Mucosa of rectum (tissue), 2 donors: ENCODE results near the gene NCBP2.
A peak's percentile ranks its signal among the peaks of the same experiment; 100 is the strongest.

Source experiments
- H3K27ac ChIP-seq, 2 donors: one replicate each; pipeline ENCODE4 v1.7.0; 2013; ENCODE audit warnings: inconsistent platforms in 2 of 2, low read depth in 2 of 2, low read length in 2 of 2
- H3K27me3 ChIP-seq, 2 donors: one replicate each; pipeline ENCODE4 v1.7.0; 2013; ENCODE audit warnings: low read length in 2 of 2; ENCODE audit not compliant: control insufficient read depth in 2 of 2, insufficient read depth in 2 of 2
- H3K36me3 ChIP-seq, 2 donors: one replicate each; pipeline ENCODE4 v1.7.0; 2013; ENCODE audit warnings: low read length in 2 of 2; ENCODE audit not compliant: control insufficient read depth in 2 of 2, insufficient read depth in 2 of 2
- H3K4me1 ChIP-seq, 2 donors: one replicate each; pipeline ENCODE4 v1.7.0; 2013; ENCODE audit warnings: low read length in 2 of 2, mild to moderate bottlenecking in 1 of 2; ENCODE audit not compliant: control insufficient read depth in 2 of 2, insufficient read depth in 2 of 2
- H3K4me3 ChIP-seq, 2 donors: one replicate each; pipeline ENCODE4 v1.7.0; 2013; ENCODE audit warnings: low read length in 2 of 2
- H3K9ac ChIP-seq, 2 donors: one replicate each; pipeline ENCODE4 v1.7.0; 2013; ENCODE audit warnings: low read length in 2 of 2, low read depth in 1 of 2, mild to moderate bottlenecking in 1 of 2
- H3K9me3 ChIP-seq, 2 donors: one replicate each; pipeline ENCODE4 v1.7.0; 2013; ENCODE audit warnings: low read length in 2 of 2; ENCODE audit not compliant: control insufficient read depth in 2 of 2
- donor health status: healthy.
- donor health status: Normal muscosa, but diverticular disease.

Gene NCBP2

GRCh38 chr3:196981657-196982056, 39.3 kb upstream of the NCBP2 start:
- no peaks in the 10 kb centered on the region for H3K9me3 ChIP-seq
- H3K27me3 ChIP-seq, result no peaks in the 10 kb centered on the region
- peaks cover 2 to 4% of the 10 kb centered on the region in 2 donors for H3K4me1 ChIP-seq
- no peaks in the 10 kb centered on the region for H3K36me3 ChIP-seq
- no peak overlapping the region for H3K4me3 ChIP-seq
- H3K9ac ChIP-seq, result no peak overlapping the region
- no peak overlapping the region for H3K27ac ChIP-seq

- H3K4me3 ChIP-seq, result no peak overlapping the region
- H3K36me3 ChIP-seq, result no peaks in the 10 kb centered on the region
- peaks cover 0 to 4% of the 10 kb centered on the region in 2 donors for H3K4me1 ChIP-seq
- no peak overlapping the region for H3K9ac ChIP-seq
- no peak overlapping the region for H3K27ac ChIP-seq
- H3K9me3 ChIP-seq, result no peaks in the 10 kb centered on the region
- H3K27me3 ChIP-seq, result no peaks in the 10 kb centered on the region
These were observed 37.2 kb upstream of the NCBP2 start for GRCh38 chr3:196979545-196979944.

- Histone ChIP-seq H3K27ac (no peak overlapping the region), H3K9ac (no peak overlapping the region), H3K4me3 (no peak overlapping the region), H3K4me1 (peaks cover 0 to 4% of the 10 kb centered on the region in 2 donors), H3K36me3 (no peaks in the 10 kb centered on the region), H3K27me3 (no peaks in the 10 kb centered on the region), H3K9me3 (no peaks in the 10 kb centered on the region)
These were observed 34.6 kb upstream of the NCBP2 start for GRCh38 chr3:196976941-196977340.

- no peak overlapping the region for H3K9ac ChIP-seq
- H3K9me3 ChIP-seq, result no peaks in the 10 kb centered on the region
- H3K27me3 ChIP-seq, result no peaks in the 10 kb centered on the region
- no peak overlapping the region for H3K27ac ChIP-seq
- H3K4me3 ChIP-seq, result no peak overlapping the region
- no peaks in the 10 kb centered on the region for H3K36me3 ChIP-seq
- peaks cover 0 to 4% of the 10 kb centered on the region in 2 donors for H3K4me1 ChIP-seq
These were observed 33.0 kb upstream of the NCBP2 start for GRCh38 chr3:196975349-196975748.

GRCh38 chr3:196974661-196975060, 32.3 kb upstream of the NCBP2 start:
- Histone ChIP-seq H3K4me1 (peaks cover 3 to 4% of the 10 kb centered on the region in 2 donors), H3K9me3 (no peaks in the 10 kb centered on the region), H3K9ac (no peak overlapping the region), H3K27ac (no peak overlapping the region), H3K4me3 (no peak overlapping the region), H3K36me3 (no peaks in the 10 kb centered on the region), H3K27me3 (no peaks in the 10 kb centered on the region)

GRCh38 chr3:196971094-196971698, 28.9 kb upstream of the NCBP2 start:
- Histone ChIP-seq H3K4me3 (no peak overlapping the region), H3K27ac (no peak overlapping the region), H3K27me3 (no peaks in the 10 kb centered on the region), H3K9ac (no peak overlapping the region), H3K36me3 (peaks cover 5 to 6% of the 10 kb centered on the region in 2 donors), H3K4me1 (peaks cover 13 to 24% of the 10 kb centered on the region in 2 donors), H3K9me3 (no peaks in the 10 kb centered on the region)

- H3K9ac ChIP-seq, result no peak overlapping the region
- peaks cover 7 to 11% of the 10 kb centered on the region in 2 donors for H3K36me3 ChIP-seq
- H3K27ac ChIP-seq, result no peak overlapping the region
- no peaks in the 10 kb centered on the region for H3K9me3 ChIP-seq
- peaks cover 13 to 28% of the 10 kb centered on the region in 2 donors for H3K4me1 ChIP-seq
- H3K27me3 ChIP-seq, result no peaks in the 10 kb centered on the region
- no peak overlapping the region for H3K4me3 ChIP-seq
These were observed 28.3 kb upstream of the NCBP2 start for GRCh38 chr3:196970547-196971093.

- no peaks in the 10 kb centered on the region for H3K27me3 ChIP-seq
- peak overlapping the region; percentile 65 to 82 for H3K4me3 ChIP-seq
- H3K27ac ChIP-seq, result peak overlapping the region; percentile 86 to 94
- no peaks in the 10 kb centered on the region for H3K9me3 ChIP-seq
- peak overlapping the region; percentile 47 to 95 for H3K9ac ChIP-seq
- peaks cover 11 to 17% of the 10 kb centered on the region in 2 donors for H3K36me3 ChIP-seq
- peaks cover 13 to 32% of the 10 kb centered on the region in 2 donors for H3K4me1 ChIP-seq
These were observed 27.6 kb upstream of the NCBP2 start for GRCh38 chr3:196969660-196970546.

- H3K9me3 ChIP-seq, result no peaks in the 10 kb centered on the region
- H3K36me3 ChIP-seq, result peaks cover 11 to 17% of the 10 kb centered on the region in 2 donors
- peak overlapping the region; percentile 47 to 95 for H3K9ac ChIP-seq
- peaks cover 13 to 36% of the 10 kb centered on the region in 2 donors for H3K4me1 ChIP-seq
- peak overlapping the region; percentile 86 to 94 for H3K27ac ChIP-seq
- peak overlapping the region; percentile 65 to 82 for H3K4me3 ChIP-seq
- H3K27me3 ChIP-seq, result no peaks in the 10 kb centered on the region
These were observed 26.9 kb upstream of the NCBP2 start for GRCh38 chr3:196969134-196969659.
